ENCODE data around the gene GSTA2. TPM values are rescaled to one million over a fixed set of nuclear protein-coding genes. Genes with fewer than 3 reads are reported as not detected.
A peak's percentile ranks its signal among the peaks of the same experiment; 100 is the strongest.
"Not testable (repeated sequence)": the region's sequence is repeated elsewhere in the genome, so short reads cannot be mapped to it uniquely, and the experiment has no call there.

Gene GSTA2
- total RNA-seq, 1 donor from 2014 or later = 4.6 TPM

DNA sequence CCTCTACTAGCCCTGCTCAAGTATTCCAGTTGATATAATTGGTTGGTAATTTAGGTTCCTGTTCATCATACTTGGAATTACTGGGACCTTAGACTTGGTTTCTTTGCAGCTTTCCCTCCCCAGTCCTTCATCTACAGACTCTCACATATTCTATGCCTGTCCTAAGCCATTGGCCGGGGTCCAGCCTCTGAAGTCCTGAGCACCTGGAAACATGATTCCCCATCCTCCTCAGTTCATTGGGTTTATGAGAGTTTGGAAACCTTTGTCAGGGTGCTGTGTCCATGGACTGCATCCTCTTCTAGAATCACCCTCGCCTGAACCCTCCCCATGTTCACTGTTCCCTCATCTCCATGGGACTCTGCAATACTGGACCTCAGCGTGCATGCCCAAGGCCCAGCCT lies 8.8 kb downstream of the GSTA2 start:
- no peak for DNase-seq (ENCODE audit: low spot score, unreplicated experiment)
- H3K27me3 Mint-ChIP-seq = no peaks in the 10 kb centered on the region
- H3K4me3 Mint-ChIP-seq (ENCODE audit: low read depth) = no peak overlapping the region
- peaks cover under 1% of the 10 kb centered on the region for H3K4me1 Mint-ChIP-seq (ENCODE audit: low read depth)
- TF ChIP-seq, protein P1, sequence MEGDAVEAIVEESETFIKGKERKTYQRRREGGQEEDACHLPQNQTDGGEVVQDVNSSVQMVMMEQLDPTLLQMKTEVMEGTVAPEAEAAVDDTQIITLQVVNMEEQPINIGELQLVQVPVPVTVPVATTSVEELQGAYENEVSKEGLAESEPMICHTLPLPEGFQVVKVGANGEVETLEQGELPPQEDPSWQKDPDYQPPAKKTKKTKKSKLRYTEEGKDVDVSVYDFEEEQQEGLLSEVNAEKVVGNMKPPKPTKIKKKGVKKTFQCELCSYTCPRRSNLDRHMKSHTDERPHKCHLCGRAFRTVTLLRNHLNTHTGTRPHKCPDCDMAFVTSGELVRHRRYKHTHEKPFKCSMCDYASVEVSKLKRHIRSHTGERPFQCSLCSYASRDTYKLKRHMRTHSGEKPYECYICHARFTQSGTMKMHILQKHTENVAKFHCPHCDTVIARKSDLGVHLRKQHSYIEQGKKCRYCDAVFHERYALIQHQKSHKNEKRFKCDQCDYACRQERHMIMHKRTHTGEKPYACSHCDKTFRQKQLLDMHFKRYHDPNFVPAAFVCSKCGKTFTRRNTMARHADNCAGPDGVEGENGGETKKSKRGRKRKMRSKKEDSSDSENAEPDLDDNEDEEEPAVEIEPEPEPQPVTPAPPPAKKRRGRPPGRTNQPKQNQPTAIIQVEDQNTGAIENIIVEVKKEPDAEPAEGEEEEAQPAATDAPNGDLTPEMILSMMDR (IDR thresholded peaks at IDR 0.05; ENCODE audit: unreplicated experiment) = no peak
- peaks cover 19% of the 10 kb centered on the region for H3K9me3 Mint-ChIP-seq (ENCODE audit: low read depth)
- H3K36me3 Mint-ChIP-seq (ENCODE audit: insufficient read depth) = peaks cover 23% of the 10 kb centered on the region
- H3K27ac Mint-ChIP-seq = no peak overlapping the region

DNA sequence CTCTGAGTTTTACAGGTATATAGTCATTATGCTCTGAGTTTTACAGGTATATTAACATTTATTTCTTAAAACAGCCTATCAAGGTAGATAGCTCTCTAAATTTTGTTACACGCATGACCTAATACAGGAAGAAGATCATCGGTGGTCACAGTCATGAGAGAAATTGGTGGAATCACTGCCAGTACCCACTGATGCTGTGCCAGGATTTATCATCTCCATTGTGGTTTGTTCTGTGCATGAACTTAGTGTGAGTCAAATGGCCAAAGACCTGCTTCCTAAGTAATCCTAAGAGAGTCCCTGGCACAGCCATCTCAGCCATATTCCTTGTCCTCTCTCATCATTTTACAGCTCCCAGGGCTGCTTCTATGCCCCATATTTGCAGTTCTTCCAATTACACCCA lies 10.1 kb downstream of the GSTA2 start:
- not testable (repeated sequence) for H3K4me1 Mint-ChIP-seq (ENCODE audit: low read depth); DNase-seq (ENCODE audit: low spot score, unreplicated experiment); H3K27me3 Mint-ChIP-seq; H3K27ac Mint-ChIP-seq; H3K4me3 Mint-ChIP-seq (ENCODE audit: low read depth)
- Mint-ChIP-seq H3K9me3 (ENCODE audit: low read depth) (peaks cover 12% of the 10 kb centered on the region), H3K36me3 (ENCODE audit: insufficient read depth) (peaks cover 18% of the 10 kb centered on the region)

DNA sequence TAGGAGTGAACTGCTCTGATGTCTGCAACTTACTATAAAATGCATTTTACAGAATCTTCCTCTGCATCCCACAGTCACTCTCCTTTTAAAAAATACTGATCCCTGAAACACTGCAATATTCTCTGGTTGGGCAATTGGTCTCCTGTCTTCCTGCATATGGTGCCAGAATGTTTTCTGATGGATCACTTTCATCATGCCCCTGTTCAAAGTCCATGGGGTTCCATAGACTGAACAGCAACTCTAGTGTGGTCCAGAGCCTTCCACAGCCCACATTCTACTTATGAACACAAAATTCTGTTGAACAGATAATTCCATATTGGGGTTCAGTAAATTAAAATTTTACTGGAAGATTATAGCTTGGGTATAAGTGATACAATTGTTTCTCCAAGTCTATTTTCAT lies 11.0 kb downstream of the GSTA2 start:
- Mint-ChIP-seq H3K4me1 (ENCODE audit: low read depth) (peaks cover 12% of the 10 kb centered on the region), H3K36me3 (ENCODE audit: insufficient read depth) (peaks cover 18% of the 10 kb centered on the region), H3K9me3 (ENCODE audit: low read depth) (peaks cover 12% of the 10 kb centered on the region), H3K4me3 (ENCODE audit: low read depth) (no peak overlapping the region), H3K27me3 (no peaks in the 10 kb centered on the region), H3K27ac (no peak overlapping the region)
- TF ChIP-seq, protein P1 (IDR thresholded peaks at IDR 0.05; ENCODE audit: unreplicated experiment) = no peak
- DNase-seq (ENCODE audit: low spot score, unreplicated experiment) = no peak

DNA sequence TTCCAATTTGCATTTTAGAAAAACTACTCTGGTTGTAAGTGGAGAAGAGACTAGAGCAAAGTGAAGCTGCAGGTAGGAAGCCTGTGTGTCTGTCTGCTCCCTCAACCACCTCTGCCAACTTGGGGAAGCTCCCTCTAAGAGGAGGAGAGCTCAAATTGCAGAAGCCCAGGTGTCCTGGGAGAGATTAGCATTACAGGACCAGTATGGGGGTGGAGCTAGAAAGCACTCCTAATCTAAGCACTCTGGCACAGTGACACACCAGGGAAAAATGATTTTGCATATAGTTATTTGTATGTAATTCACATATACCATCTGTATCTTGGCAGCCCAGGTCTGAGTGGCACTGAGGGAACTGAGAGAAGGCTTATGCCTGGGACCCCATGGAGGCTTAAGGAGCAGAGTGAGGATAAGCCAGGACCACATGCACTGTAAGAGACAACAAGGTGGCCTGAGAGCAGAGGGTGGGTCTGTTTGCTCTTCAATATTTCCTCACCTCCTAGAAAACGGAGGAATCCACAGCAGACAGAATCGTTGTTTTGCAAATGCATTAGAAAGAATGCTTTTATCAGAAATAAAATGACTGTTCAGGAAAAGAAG lies 13.6 kb downstream of the GSTA2 start:
- Mint-ChIP-seq H3K36me3 (ENCODE audit: insufficient read depth) (peaks cover 18% of the 10 kb centered on the region), H3K4me3 (ENCODE audit: low read depth) (no peak overlapping the region), H3K27ac (no peak overlapping the region), H3K9me3 (ENCODE audit: low read depth) (peaks cover 12% of the 10 kb centered on the region), H3K4me1 (ENCODE audit: low read depth) (peaks cover 26% of the 10 kb centered on the region), H3K27me3 (no peaks in the 10 kb centered on the region)
- TF ChIP-seq, protein P1 (IDR thresholded peaks at IDR 0.05; ENCODE audit: unreplicated experiment) = no peak
- no peak for DNase-seq (ENCODE audit: low spot score, unreplicated experiment)

DNA sequence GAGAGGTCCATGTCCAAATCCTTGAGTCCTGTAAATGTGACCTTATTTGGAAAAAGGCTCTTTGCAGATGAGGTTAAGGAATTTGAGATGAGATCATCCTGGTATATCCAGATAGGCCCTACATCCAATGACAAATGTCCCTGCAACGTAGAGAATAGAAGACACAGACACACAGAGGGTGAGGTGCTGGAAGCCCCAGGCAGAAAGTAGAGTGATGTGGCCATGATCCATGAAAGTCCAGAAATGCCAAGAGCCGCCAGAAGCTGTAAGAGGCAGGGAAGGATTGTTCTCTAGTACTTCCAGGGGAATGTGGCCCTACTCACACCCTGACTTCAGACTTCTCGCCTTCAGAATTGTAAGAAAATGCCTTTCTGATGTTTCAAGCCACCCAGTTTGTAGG lies 16.0 kb downstream of the GSTA2 start:
- not testable (repeated sequence) for H3K27ac Mint-ChIP-seq; H3K4me3 Mint-ChIP-seq (ENCODE audit: low read depth); H3K27me3 Mint-ChIP-seq; DNase-seq (ENCODE audit: low spot score, unreplicated experiment)
- H3K9me3 Mint-ChIP-seq (ENCODE audit: low read depth) = peaks cover 10% of the 10 kb centered on the region
- H3K36me3 Mint-ChIP-seq (ENCODE audit: insufficient read depth) = peaks cover 16% of the 10 kb centered on the region
- H3K4me1 Mint-ChIP-seq (ENCODE audit: low read depth) = peaks cover 26% of the 10 kb centered on the region

DNA sequence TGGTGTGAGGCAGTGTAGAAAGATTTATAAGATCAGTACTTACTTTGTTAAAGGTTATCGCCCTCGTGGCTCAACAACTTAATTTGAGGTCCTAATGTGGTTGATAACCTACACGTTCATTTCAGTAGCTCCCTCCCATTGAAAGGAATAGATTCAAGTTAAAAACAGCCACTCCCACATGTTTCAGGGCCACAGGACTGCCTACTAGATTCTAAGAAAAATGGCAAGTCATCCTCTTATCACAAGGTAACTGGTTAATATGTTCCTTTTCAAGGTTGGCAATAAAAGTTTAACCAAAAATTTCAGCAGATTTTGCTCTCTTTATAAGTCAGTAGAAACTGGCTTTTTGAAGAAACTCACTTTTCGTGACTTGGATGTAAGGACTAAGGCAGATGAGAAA lies 17.1 kb downstream of the GSTA2 start:
- no peak for DNase-seq (ENCODE audit: low spot score, unreplicated experiment)
- H3K27me3 Mint-ChIP-seq = no peaks in the 10 kb centered on the region
- H3K4me3 Mint-ChIP-seq (ENCODE audit: low read depth) = no peak overlapping the region
- H3K4me1 Mint-ChIP-seq (ENCODE audit: low read depth) = peaks cover 26% of the 10 kb centered on the region
- TF ChIP-seq, protein P1 (IDR thresholded peaks at IDR 0.05; ENCODE audit: unreplicated experiment) = no peak
- peak overlapping the region; percentile 69 for H3K27ac Mint-ChIP-seq
- H3K9me3 Mint-ChIP-seq (ENCODE audit: low read depth) = peaks cover 5% of the 10 kb centered on the region
- H3K36me3 Mint-ChIP-seq (ENCODE audit: insufficient read depth) = peaks cover 10% of the 10 kb centered on the region

All from progenitor cell of endocrine pancreas (in vitro differentiated cells).